Osteocyte (in vitro differentiated cells): ENCODE measurements around the gene SEMA4G. TPM values are rescaled to one million over a fixed set of nuclear protein-coding genes. Genes with fewer than 3 reads are reported as not detected.
A peak's percentile ranks its signal among the peaks of the same experiment; 100 is the strongest.

Source experiments
- DNase-seq: peaks from one replicate; pipeline ENCODE4 v3.0.0; 2021; ENCODE audit warnings: mixed read lengths; ENCODE audit not compliant: unreplicated experiment; ENCODE audit errors: extremely low spot score
- H3K27ac Mint-ChIP-seq: one replicate; pipeline ENCODE4 v1.8.0; 2021; ENCODE audit warnings: mild to moderate bottlenecking, mixed read lengths; ENCODE audit not compliant: unreplicated experiment
- H3K27me3 Mint-ChIP-seq: one replicate; pipeline ENCODE4 v1.8.0; 2021; ENCODE audit warnings: mixed read lengths; ENCODE audit not compliant: unreplicated experiment
- H3K36me3 Mint-ChIP-seq: one replicate; pipeline ENCODE4 v1.8.0; 2021; ENCODE audit warnings: mixed read lengths; ENCODE audit not compliant: unreplicated experiment
- H3K4me1 Mint-ChIP-seq: one replicate; pipeline ENCODE4 v1.8.0; 2021; ENCODE audit warnings: mixed read lengths; ENCODE audit not compliant: unreplicated experiment
- H3K4me3 Mint-ChIP-seq: one replicate; pipeline ENCODE4 v1.8.0; 2021; ENCODE audit warnings: mild to moderate bottlenecking, moderate library complexity, mixed read lengths; ENCODE audit not compliant: unreplicated experiment
- H3K9me3 Mint-ChIP-seq: one replicate; pipeline ENCODE4 v1.8.0; 2021; ENCODE audit warnings: mixed read lengths; ENCODE audit not compliant: unreplicated experiment
- CTCF ChIP-seq: fragments of 200-600 bp; sonication (generic); IDR thresholded peaks from 2 replicates; pipeline ENCODE4 v1.5.0; 2021; ENCODE audit warnings: antibody characterized with exemption, mild to moderate bottlenecking, moderate library complexity
- total RNA-seq: library from RNA; stranded (reverse); gene quantifications from 2 replicates; pipeline ENCODE4 v1.2.1, GENCODE V29; 2021

SEMA4G gene
- total RNA-seq, 1 donor from 2014 or later, result 7.1 TPM

GRCh38 chr10:100965820-100966219, 3.5 kb upstream of the SEMA4G start:
- no peaks in the 10 kb centered on the region for H3K27me3 Mint-ChIP-seq
- TF ChIP-seq CTCF, result no peak
- peaks cover 11% of the 10 kb centered on the region for H3K4me1 Mint-ChIP-seq
- H3K27ac Mint-ChIP-seq, result no peak overlapping the region
- no peak for DNase-seq
- H3K9me3 Mint-ChIP-seq, result no peaks in the 10 kb centered on the region
- no peak overlapping the region for H3K4me3 Mint-ChIP-seq
- H3K36me3 Mint-ChIP-seq, result peaks cover 23% of the 10 kb centered on the region

- no peak overlapping the region for H3K4me3 Mint-ChIP-seq
- H3K27ac Mint-ChIP-seq, result no peak overlapping the region
- DNase-seq, result no peak
- TF ChIP-seq CTCF, result no peak
- H3K36me3 Mint-ChIP-seq, result peaks cover 19% of the 10 kb centered on the region
- peaks cover 11% of the 10 kb centered on the region for H3K4me1 Mint-ChIP-seq
- no peaks in the 10 kb centered on the region for H3K27me3 Mint-ChIP-seq
- no peaks in the 10 kb centered on the region for H3K9me3 Mint-ChIP-seq
These were observed 2.4 kb upstream of the SEMA4G start for GRCh38 chr10:100966887-100967286.

- no peak overlapping the region for H3K4me3 Mint-ChIP-seq
- TF ChIP-seq CTCF, result no peak
- H3K27me3 Mint-ChIP-seq, result no peaks in the 10 kb centered on the region
- H3K27ac Mint-ChIP-seq, result no peak overlapping the region
- no peaks in the 10 kb centered on the region for H3K9me3 Mint-ChIP-seq
- H3K4me1 Mint-ChIP-seq, result peaks cover 11% of the 10 kb centered on the region
- no peak for DNase-seq
- H3K36me3 Mint-ChIP-seq, result peaks cover 14% of the 10 kb centered on the region
These were observed 2.0 kb upstream of the SEMA4G start for GRCh38 chr10:100967332-100967731.

- Mint-ChIP-seq H3K4me1 (peaks cover 11% of the 10 kb centered on the region), H3K36me3 (peaks cover 8% of the 10 kb centered on the region), H3K27me3 (no peaks in the 10 kb centered on the region), H3K27ac (no peak overlapping the region), H3K4me3 (peak overlapping the region; percentile 68), H3K9me3 (no peaks in the 10 kb centered on the region)
- TF ChIP-seq CTCF, result no peak
- no peak for DNase-seq
These were observed 1.1 kb upstream of the SEMA4G start for GRCh38 chr10:100968062-100968736.

- Mint-ChIP-seq H3K4me3 (peak overlapping the region; percentile 68), H3K36me3 (peaks cover 6% of the 10 kb centered on the region), H3K9me3 (no peaks in the 10 kb centered on the region), H3K4me1 (peaks cover 11% of the 10 kb centered on the region), H3K27me3 (no peaks in the 10 kb centered on the region), H3K27ac (no peak overlapping the region)
- TF ChIP-seq CTCF, result no peak
- no peak for DNase-seq
These were observed 479 bp upstream of the SEMA4G start for GRCh38 chr10:100968863-100969186.
